ENCODE measurements around the gene ARHGEF7. TPM values are rescaled to one million over a fixed set of nuclear protein-coding genes. Genes with fewer than 3 reads are reported as not detected.

Gene ARHGEF7
- total RNA-seq, 1 donor from 2014 or later = 31.6 TPM

- no peak for DNase-seq (ENCODE audit: low read depth)
- H3K36me3 ChIP-seq (ENCODE audit: control insufficient read depth, insufficient read depth, low read length) = peaks cover 2% of the 10 kb centered on the region
Measured at GRCh38 chr13:111159362-111160320, 44.5 kb downstream of the ARHGEF7 start.

GRCh38 chr13:111160648-111161047 is 45.5 kb downstream of the ARHGEF7 start:
- no peak for DNase-seq (ENCODE audit: low read depth)
- Histone ChIP-seq H3K36me3 (ENCODE audit: control insufficient read depth, insufficient read depth, low read length) (peaks cover 2% of the 10 kb centered on the region), H3K27me3 (ENCODE audit: control insufficient read depth, insufficient read depth, low read length) (no peaks in the 10 kb centered on the region), H3K4me3 (ENCODE audit: low read depth, low read length) (no peak overlapping the region)
- no peak for TF ChIP-seq CTCF (IDR thresholded peaks at IDR 0.05; ENCODE audit: insufficient read depth, low read length, severe bottlenecking)
- no peak for FAIRE-seq

More at GRCh38 chr13:111159362-111160320, 44.5 kb downstream of the ARHGEF7 start:
- no peak for TF ChIP-seq CTCF (IDR thresholded peaks at IDR 0.05; ENCODE audit: insufficient read depth, low read length, severe bottlenecking)
- no peak for FAIRE-seq
- H3K27me3 ChIP-seq (ENCODE audit: control insufficient read depth, insufficient read depth, low read length) = no peaks in the 10 kb centered on the region
- H3K4me3 ChIP-seq (ENCODE audit: low read depth, low read length) = no peak overlapping the region

GRCh38 chr13:111161601-111162600 is 46.8 kb downstream of the ARHGEF7 start:
- no peak for TF ChIP-seq CTCF (IDR thresholded peaks at IDR 0.05; ENCODE audit: insufficient read depth, low read length, severe bottlenecking)
- H3K4me3 ChIP-seq (ENCODE audit: low read depth, low read length) = no peak overlapping the region
- no peak for DNase-seq (ENCODE audit: low read depth)
- peaks cover 2% of the 10 kb centered on the region for H3K36me3 ChIP-seq (ENCODE audit: control insufficient read depth, insufficient read depth, low read length)
- no peaks in the 10 kb centered on the region for H3K27me3 ChIP-seq (ENCODE audit: control insufficient read depth, insufficient read depth, low read length)
- FAIRE-seq = no peak

GRCh38 chr13:111165241-111166010 is 50.3 kb downstream of the ARHGEF7 start:
- no peak for FAIRE-seq
- Histone ChIP-seq H3K27me3 (ENCODE audit: control insufficient read depth, insufficient read depth, low read length) (no peaks in the 10 kb centered on the region), H3K4me3 (ENCODE audit: low read depth, low read length) (no peak overlapping the region), H3K36me3 (ENCODE audit: control insufficient read depth, insufficient read depth, low read length) (peaks cover 5% of the 10 kb centered on the region)
- TF ChIP-seq CTCF (IDR thresholded peaks at IDR 0.05; ENCODE audit: insufficient read depth, low read length, severe bottlenecking) = no peak
- DNase-seq (ENCODE audit: low read depth) = no peak

Measured in bronchial epithelial cell (primary cell).